H9 (cell line): ENCODE results near the gene FITM2. TPM values are rescaled to one million over a fixed set of nuclear protein-coding genes. Genes with fewer than 3 reads are reported as not detected.

Experiments used
- DNase-seq: peaks from one replicate; pipeline ENCODE4 v3.0.0-alpha.2; 2017
- H2AFZ ChIP-seq: one replicate; pipeline ENCODE4 v1.6.1; 2013; ENCODE audit warnings: mild to moderate bottlenecking, low read length, control low read depth, moderate library complexity
- H2AK5ac ChIP-seq: 2 replicates; pipeline ENCODE4 v1.6.1; 2013; ENCODE audit warnings: low read length, control low read depth, mixed read lengths; ENCODE audit not compliant: insufficient read length
- H2BK120ac ChIP-seq: one replicate; pipeline ENCODE4 v1.6.1; 2013; ENCODE audit warnings: low read depth, mild to moderate bottlenecking, low read length, control low read depth, inconsistent platforms; ENCODE audit not compliant: poor library complexity, severe bottlenecking
- H2BK12ac ChIP-seq: 2 replicates; pipeline ENCODE4 v1.6.1; 2013; ENCODE audit warnings: low read length, control low read depth, mixed read lengths, low read depth; ENCODE audit not compliant: insufficient read length
- H2BK15ac ChIP-seq: 2 replicates; pipeline ENCODE4 v1.6.1; 2013; ENCODE audit warnings: low read depth, low read length, control low read depth
- H2BK20ac ChIP-seq: one replicate; pipeline ENCODE4 v1.6.1; 2013; ENCODE audit warnings: low read depth, mild to moderate bottlenecking, low read length, control low read depth, inconsistent platforms; ENCODE audit not compliant: poor library complexity, severe bottlenecking
- H2BK5ac ChIP-seq: 2 replicates; pipeline ENCODE4 v1.6.1; 2013; ENCODE audit warnings: low read length, control low read depth, mixed read lengths; ENCODE audit not compliant: insufficient read length
- H3K14ac ChIP-seq: 2 replicates; pipeline ENCODE4 v1.6.1; 2013; ENCODE audit warnings: low read length, control low read depth; ENCODE audit not compliant: insufficient read depth
- H3K18ac ChIP-seq: 2 replicates; pipeline ENCODE4 v1.6.1; 2013; ENCODE audit warnings: low read depth, mild to moderate bottlenecking, mixed read lengths, low read length, control low read depth; ENCODE audit not compliant: insufficient read length
- H3K23ac ChIP-seq: 2 replicates; pipeline ENCODE4 v1.6.1; 2013; ENCODE audit warnings: low read length, control low read depth, mixed read lengths, low read depth; ENCODE audit not compliant: insufficient read length
- H3K23me2 ChIP-seq: 2 replicates; pipeline ENCODE4 v1.6.1; 2013; ENCODE audit warnings: low read depth, mild to moderate bottlenecking, mixed read lengths, low read length, control low read depth; ENCODE audit not compliant: insufficient read length, poor library complexity, severe bottlenecking
- H3K27ac ChIP-seq: 2 replicates; pipeline ENCODE4 v1.5.1; 2013; ENCODE audit warnings: low read length, control low read depth, mixed read lengths, low read depth; ENCODE audit not compliant: insufficient read length
- H3K27me3 ChIP-seq: 2 replicates; pipeline ENCODE4 v1.6.1; 2013; ENCODE audit warnings: low read length, control low read depth, inconsistent platforms; ENCODE audit not compliant: insufficient read depth
- H3K4ac ChIP-seq: 2 replicates; pipeline ENCODE4 v1.6.1; 2013; ENCODE audit warnings: low read depth, mild to moderate bottlenecking, control low read depth, inconsistent platforms, low read length, moderate library complexity
- H3K4me1 ChIP-seq: 2 replicates; pipeline ENCODE4 v1.6.1; 2013; ENCODE audit warnings: low read length, control low read depth, inconsistent platforms; ENCODE audit not compliant: insufficient read depth
- H3K4me2 ChIP-seq: 2 replicates; pipeline ENCODE4 v1.6.1; 2013; ENCODE audit warnings: low read length, control low read depth, mixed read lengths; ENCODE audit not compliant: insufficient read length, insufficient read depth
- H3K56ac ChIP-seq: 2 replicates; pipeline ENCODE4 v1.6.1; 2013; ENCODE audit warnings: low read depth, mild to moderate bottlenecking, mixed read lengths, low read length, control low read depth; ENCODE audit not compliant: insufficient read length
- H3K79me1 ChIP-seq: 2 replicates; pipeline ENCODE4 v1.6.1; 2013; ENCODE audit warnings: low read depth, mild to moderate bottlenecking, moderate library complexity, low read length, control low read depth, inconsistent platforms; ENCODE audit not compliant: insufficient read depth, poor library complexity, severe bottlenecking
- H3K79me2 ChIP-seq: 2 replicates; pipeline ENCODE4 v1.6.1; 2013; ENCODE audit warnings: low read length, control low read depth, inconsistent platforms; ENCODE audit not compliant: insufficient read depth
- H3K9ac ChIP-seq: 2 replicates; pipeline ENCODE4 v1.6.1; 2013; ENCODE audit warnings: low read length, control low read depth, mixed read lengths; ENCODE audit not compliant: insufficient read length; ENCODE audit errors: extremely low read depth
- H3K9me3 ChIP-seq: one replicate; pipeline ENCODE4 v1.6.1; 2013; ENCODE audit warnings: low read depth, low read length, inconsistent platforms; ENCODE audit not compliant: control insufficient read depth
- H3T11ph ChIP-seq: one replicate; pipeline ENCODE4 v1.6.1; 2013; ENCODE audit warnings: mild to moderate bottlenecking, low read length, control low read depth, inconsistent platforms
- H4K20me1 ChIP-seq: one replicate; pipeline ENCODE4 v1.6.1; 2013; ENCODE audit not compliant: control insufficient read depth, insufficient read length, insufficient read depth
- H4K5ac ChIP-seq: 2 replicates; pipeline ENCODE4 v1.6.1; 2013; ENCODE audit warnings: low read depth, mild to moderate bottlenecking, mixed read lengths, low read length, control low read depth; ENCODE audit not compliant: insufficient read length
- H4K8ac ChIP-seq: replicated peaks from 2 replicates; pipeline ENCODE4 v1.6.1; 2013; ENCODE audit warnings: low read length, control low read depth, mixed read lengths, low read depth; ENCODE audit not compliant: insufficient read length
- H4K91ac ChIP-seq: 2 replicates; pipeline ENCODE4 v1.6.1; 2013; ENCODE audit warnings: low read depth, mild to moderate bottlenecking, moderate library complexity, mixed read lengths, low read length, control low read depth; ENCODE audit not compliant: insufficient read length
- H3K27ac Mint-ChIP-seq, 3 experiments: 2 replicates in 2 of 3; 3 replicates in 1 of 3; pipeline ENCODE4 v1.8.0; 2020 to 2021; ENCODE audit warnings: mixed read lengths in 3 of 3, mild to moderate bottlenecking in 1 of 3, moderate library complexity in 1 of 3
- H3K27me3 Mint-ChIP-seq: 2 replicates; pipeline ENCODE4 v1.8.0; 2021; ENCODE audit warnings: low read depth, mild to moderate bottlenecking, moderate library complexity, mixed read lengths
- H3K36me3 Mint-ChIP-seq, 3 experiments: 2 replicates in 2 of 3; 3 replicates in 1 of 3; pipeline ENCODE4 v1.8.0; 2020 to 2021; ENCODE audit warnings: low read depth in 3 of 3, mixed read lengths in 3 of 3; ENCODE audit not compliant: insufficient read depth in 1 of 3
- H3K4me1 Mint-ChIP-seq, 2 experiments: 2 replicates each; pipeline ENCODE4 v1.8.0; 2020; ENCODE audit warnings: mixed read lengths in 2 of 2
- H3K4me3 Mint-ChIP-seq, 2 experiments: 2 replicates in 1 of 2; 3 replicates in 1 of 2; pipeline ENCODE4 v1.8.0; 2020 to 2021; ENCODE audit warnings: mild to moderate bottlenecking in 2 of 2, mixed read lengths in 2 of 2, moderate library complexity in 1 of 2
- H3K9me3 Mint-ChIP-seq, 2 experiments: 2 replicates in 1 of 2; 3 replicates in 1 of 2; pipeline ENCODE4 v1.8.0; 2020; ENCODE audit warnings: mild to moderate bottlenecking in 2 of 2, mixed read lengths in 2 of 2, moderate library complexity in 1 of 2
- WGBS: extraction: QIAGEN DNeasy Blood & Tissue Kit; methylation state at CpG from one replicate; pipeline ENCODE4 v1.1.7; 2013; ENCODE audit warnings: missing lambda C conversion rate, low lambda C conversion rate, mixed read lengths; ENCODE audit not compliant: insufficient read length; ENCODE audit errors: extremely low coverage; 5-methylcytosine and 5-hydroxymethylcytosine counted together
- total RNA-seq: library from RNA; stranded (reverse); gene quantifications from 2 replicates; pipeline ENCODE4 v1.2.1, GENCODE V29; 2021
- TF ChIP-seq, protein P1 (sequence below): fragments of 200-600 bp; sonication (generic); conservative IDR thresholded peaks from 3 replicates; pipeline ENCODE4 v1.8.0; 2021; ENCODE audit warnings: antibody characterized with exemption, mild to moderate bottlenecking

Gene FITM2
- total RNA-seq, 1 experiment from 2014 or later, result 1.7 TPM

DNA sequence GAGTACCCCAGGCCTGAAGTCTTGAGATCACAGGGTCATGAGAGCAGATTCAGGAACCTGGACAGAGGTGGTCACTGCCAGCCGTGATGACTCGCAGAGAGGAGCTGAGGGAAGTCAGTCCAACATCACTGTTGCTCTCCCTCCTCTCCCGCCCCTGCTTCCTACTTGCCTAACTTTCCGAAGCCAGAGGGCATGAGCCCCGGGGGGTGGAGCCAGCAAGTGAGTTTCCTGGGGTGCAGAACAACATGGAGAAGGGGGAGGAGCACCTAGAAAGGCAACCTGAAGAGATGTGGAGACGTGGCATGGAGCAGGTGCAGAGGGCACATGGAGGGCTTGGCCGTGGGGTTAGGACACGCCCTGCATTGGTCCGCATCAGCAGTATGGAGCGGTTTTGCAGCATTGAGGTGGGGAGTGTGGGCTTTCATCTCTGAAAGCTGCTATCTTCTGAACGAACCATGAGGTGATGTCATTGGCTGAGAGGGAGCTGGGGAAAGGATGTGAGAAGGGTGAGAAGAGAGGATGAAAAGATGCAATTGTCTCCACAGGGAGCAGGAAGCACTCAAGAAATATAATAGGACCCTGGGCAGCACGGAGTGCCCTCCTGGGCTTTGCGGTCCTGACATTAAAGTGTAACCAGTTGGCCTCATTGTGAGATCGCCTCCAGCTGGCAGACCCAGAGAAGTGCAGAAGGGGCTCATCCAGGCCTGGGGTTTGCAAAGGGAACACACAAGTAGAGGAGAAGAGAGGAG is 38.9 kb downstream of the FITM2 start:
- peaks cover 2% of the 10 kb centered on the region; the same call in 1 of the 2 replicates for H3K4me1 ChIP-seq
- H3K4ac ChIP-seq, result no peak overlapping the region
- no peak overlapping the region for H2BK12ac ChIP-seq
- H2BK5ac ChIP-seq, result no peak overlapping the region
- Mint-ChIP-seq H3K9me3 (peaks cover 6 to 7% of the 10 kb centered on the region in 2 experiments; a peak in 3 of 5 replicates), H3K4me3 (no peak overlapping the region), H3K27ac (no peak overlapping the region), H3K27me3 (peaks cover 4% of the 10 kb centered on the region), H3K36me3 (peaks cover 2 to 4% (median 4%) of the 10 kb centered on the region in 3 experiments; a peak in 3 of 7 replicates), H3K4me1 (peaks cover 2% of the 10 kb centered on the region in 2 experiments; a peak in 3 of 4 replicates)
- no peaks in the 10 kb centered on the region for H3K79me1 ChIP-seq
- H2BK20ac ChIP-seq, result no peak overlapping the region
- H3K14ac ChIP-seq, result no peak overlapping the region
- no peak overlapping the region for H2BK15ac ChIP-seq
- TF ChIP-seq, protein P1, sequence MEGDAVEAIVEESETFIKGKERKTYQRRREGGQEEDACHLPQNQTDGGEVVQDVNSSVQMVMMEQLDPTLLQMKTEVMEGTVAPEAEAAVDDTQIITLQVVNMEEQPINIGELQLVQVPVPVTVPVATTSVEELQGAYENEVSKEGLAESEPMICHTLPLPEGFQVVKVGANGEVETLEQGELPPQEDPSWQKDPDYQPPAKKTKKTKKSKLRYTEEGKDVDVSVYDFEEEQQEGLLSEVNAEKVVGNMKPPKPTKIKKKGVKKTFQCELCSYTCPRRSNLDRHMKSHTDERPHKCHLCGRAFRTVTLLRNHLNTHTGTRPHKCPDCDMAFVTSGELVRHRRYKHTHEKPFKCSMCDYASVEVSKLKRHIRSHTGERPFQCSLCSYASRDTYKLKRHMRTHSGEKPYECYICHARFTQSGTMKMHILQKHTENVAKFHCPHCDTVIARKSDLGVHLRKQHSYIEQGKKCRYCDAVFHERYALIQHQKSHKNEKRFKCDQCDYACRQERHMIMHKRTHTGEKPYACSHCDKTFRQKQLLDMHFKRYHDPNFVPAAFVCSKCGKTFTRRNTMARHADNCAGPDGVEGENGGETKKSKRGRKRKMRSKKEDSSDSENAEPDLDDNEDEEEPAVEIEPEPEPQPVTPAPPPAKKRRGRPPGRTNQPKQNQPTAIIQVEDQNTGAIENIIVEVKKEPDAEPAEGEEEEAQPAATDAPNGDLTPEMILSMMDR, result peak; percentile 81
- H3K27me3 ChIP-seq, result no peaks in the 10 kb centered on the region
- H3K56ac ChIP-seq, result no peak overlapping the region
- H3K4me2 ChIP-seq, result peak overlapping the region; percentile 10
- peak; percentile 77 for DNase-seq
- no peak overlapping the region for H4K8ac ChIP-seq
- H3K23ac ChIP-seq, result no peak overlapping the region
- no peak overlapping the region for H2AFZ ChIP-seq
- H3K79me2 ChIP-seq, result no peaks in the 10 kb centered on the region
- no peak overlapping the region for H2BK120ac ChIP-seq
- peaks cover 4% of the 10 kb centered on the region for H3K23me2 ChIP-seq
- H3T11ph ChIP-seq, result no peak overlapping the region
- no CpG with 5 or more reads among the region's 14 CpGs for WGBS
- H3K9me3 ChIP-seq, result no peaks in the 10 kb centered on the region
- no peak overlapping the region for H4K5ac ChIP-seq
- no peak overlapping the region for H3K9ac ChIP-seq
- no peaks in the 10 kb centered on the region for H4K20me1 ChIP-seq
- H2AK5ac ChIP-seq, result no peak overlapping the region
- H3K27ac ChIP-seq, result no peak overlapping the region
- H4K91ac ChIP-seq, result no peak overlapping the region
- no peak overlapping the region for H3K18ac ChIP-seq
